Activated CD4-positive, alpha-beta T cell treated with anti-CD3 and anti-CD28 coated beads, Interleukin-2, amount 50 U/mL, for 48 hours (primary cell): ENCODE measurements around the gene TMEM245.
"Not testable (repeated sequence)": the region's sequence is repeated elsewhere in the genome, so short reads cannot be mapped to it uniquely, and the experiment has no call there.

Source experiments
- DNase-seq, 2 experiments: peaks; one replicate each; pipeline ENCODE4 v3.0.0-alpha.2; 2020

TMEM245 gene

DNA sequence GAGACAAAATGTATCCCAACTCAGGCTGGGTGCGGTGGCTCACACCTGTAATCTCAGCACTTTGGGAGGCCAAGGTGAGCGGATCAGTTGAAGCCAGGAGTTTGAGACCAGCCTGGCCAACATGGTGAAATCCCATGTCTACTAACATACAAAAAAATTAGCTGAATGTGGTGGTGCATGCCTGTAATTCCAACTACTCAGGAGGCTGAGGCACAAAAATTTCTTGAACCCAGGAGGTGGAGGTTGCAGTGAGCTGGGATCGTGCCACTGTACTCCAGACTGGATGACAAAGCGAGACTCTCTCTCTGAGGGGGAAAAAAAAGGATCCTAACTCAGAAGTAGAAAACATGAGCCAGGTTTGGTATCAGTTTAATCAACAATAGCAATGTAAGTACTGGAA, 66.6 kb downstream of the TMEM245 start:
- not testable (repeated sequence) for DNase-seq

DNA sequence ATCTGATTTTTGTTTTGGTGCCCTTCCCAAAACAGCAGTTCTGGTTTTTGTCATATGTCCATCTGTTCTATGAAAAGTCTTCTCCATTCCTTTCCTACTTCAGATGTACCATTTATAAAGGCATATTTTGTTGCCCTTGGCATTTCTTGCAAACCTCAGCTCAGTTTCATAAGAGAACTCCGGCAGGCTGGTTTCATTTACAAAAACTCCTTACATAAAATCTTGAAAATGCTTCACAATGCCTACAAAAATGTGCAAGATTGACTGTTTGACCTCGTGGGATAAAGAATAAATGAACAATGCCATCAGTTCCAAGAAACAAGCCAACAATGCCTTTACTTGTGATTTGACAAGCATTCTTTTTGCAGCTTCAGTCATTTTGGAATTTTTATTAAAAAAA, 67.3 kb downstream of the TMEM245 start:
- DNase-seq: no peak

DNA sequence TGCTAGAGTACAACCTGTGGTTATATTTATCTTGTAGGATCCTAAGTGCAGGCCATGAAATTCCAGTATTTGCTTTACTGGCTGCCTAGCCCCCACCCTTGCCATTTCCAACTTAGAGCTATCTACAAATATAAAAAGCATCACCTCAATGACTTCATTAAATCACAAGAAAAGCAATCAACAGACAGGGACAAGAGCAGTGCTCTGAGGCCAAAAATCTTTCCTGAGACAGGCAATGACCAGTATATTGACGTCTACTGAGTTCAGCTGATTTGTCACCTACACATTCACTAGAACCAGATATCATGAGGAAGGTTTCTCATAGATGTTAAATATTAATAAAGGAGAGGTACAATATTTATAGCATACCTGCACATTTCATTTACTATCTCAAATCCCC, 68.0 kb downstream of the TMEM245 start:
- DNase-seq: no peak

DNA sequence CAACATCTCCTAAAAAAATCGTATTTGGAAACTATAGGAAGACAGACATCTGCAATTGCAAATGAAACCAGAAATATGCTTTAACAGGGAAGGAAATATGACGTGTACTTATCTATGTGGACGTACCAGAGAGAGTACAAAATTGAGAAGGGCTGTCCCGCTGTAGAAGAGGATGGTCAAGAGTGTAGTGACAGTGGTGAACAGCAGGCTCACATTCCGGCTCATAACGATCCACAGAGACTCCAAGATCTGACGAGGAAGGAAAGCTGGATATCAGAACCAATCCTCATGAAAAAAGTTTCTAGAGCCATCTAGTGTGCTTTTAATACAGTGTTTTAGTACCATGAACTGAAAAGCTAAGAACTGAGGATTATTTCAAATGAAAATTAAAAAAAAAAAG, 69.3 kb downstream of the TMEM245 start:
- no peak for DNase-seq

DNA sequence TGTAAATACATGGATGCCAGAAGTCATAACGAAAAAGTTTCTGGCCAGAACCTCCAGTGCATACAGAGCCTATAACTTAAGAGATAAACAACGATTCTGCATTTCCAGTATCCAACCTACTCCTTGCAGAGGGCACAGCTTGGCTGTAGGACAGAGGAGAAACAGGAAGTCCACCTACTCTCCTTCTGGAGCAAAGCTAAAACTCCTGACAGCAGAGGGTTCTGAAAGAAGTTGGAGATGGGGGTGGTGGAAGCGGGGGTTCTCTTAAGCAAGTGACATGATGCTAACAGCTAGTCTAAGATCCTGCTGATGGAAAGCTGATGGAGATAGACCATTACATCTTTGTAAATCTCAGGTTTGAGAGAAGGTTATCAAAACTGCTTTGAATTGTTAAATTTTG, 70.9 kb downstream of the TMEM245 start:
- DNase-seq: no peak

DNA sequence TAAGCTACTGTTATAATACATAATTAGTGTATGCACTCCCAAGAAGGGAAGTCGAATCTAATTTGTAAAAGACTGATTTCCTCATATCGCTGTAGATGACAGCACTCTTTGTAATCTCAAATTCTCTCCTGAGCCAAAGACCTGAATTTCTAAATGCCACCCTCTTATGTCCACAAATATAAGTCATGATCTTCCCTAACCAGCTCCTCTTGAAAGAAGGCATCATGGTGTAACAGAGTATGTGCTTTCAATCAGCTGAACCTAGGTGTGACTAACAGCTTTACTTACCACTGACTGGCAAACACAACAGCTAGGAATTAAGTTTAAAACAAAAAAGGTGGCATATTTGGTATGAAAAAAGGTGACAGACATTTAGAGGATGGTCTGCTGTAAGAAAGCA, 72.5 kb downstream of the TMEM245 start:
- DNase-seq: no peak

DNA sequence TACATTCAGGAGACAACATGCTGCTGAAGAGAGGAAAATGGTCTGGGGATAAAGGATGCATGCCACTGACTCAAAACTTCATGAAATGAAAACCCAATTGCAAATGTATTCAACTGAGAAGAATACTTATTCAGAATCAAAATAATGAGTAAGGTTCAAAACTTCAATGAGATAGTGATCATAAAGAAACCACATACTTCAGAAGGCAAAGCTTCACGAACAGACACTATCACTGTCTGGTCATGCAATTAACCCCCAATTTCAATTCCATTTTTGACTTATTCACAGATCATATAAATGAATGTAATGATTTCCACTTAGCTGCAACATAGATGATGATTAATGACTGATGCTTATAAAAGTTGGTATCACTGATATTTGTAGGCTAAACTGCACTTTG, 73.4 kb downstream of the TMEM245 start:
- DNase-seq: no peak

DNA sequence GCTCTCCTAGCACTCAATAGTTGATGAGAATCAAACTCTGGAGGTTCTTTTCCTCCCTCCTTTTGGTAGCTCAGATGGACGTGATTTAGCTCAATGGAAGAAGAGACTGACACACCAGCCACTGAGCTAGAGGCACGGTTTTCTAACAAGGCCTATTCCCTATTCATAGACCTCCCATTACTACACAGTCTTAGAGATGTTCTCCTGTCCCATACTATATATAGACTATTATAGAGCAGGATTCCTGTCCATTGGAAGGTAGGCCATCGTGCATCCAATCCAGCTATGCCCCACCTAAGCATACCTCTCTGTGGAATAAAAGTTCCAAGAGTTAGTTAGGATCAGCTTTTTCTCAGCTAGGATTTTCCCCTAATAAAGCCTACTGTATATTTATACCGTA, 76.2 kb downstream of the TMEM245 start:
- no peak for DNase-seq

DNA sequence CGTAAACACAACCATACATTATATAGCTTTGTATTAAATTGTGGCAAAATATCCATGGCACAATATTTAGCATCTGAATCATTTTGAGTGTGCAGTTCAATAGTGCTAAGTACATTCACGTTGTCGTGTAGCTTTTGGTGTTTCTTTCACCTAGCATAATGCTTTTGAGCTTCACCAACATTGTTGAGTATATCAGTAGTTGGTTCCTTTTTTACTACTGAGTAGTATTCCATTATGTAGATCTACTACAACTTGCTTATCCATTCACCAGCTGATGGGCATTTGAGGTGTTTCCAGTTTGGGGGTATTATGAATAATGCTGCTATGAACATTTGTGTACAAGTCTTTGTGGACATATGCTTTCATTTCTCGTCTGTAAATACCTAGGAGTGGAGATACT, 79.2 kb downstream of the TMEM245 start:
- DNase-seq: no peak

DNA sequence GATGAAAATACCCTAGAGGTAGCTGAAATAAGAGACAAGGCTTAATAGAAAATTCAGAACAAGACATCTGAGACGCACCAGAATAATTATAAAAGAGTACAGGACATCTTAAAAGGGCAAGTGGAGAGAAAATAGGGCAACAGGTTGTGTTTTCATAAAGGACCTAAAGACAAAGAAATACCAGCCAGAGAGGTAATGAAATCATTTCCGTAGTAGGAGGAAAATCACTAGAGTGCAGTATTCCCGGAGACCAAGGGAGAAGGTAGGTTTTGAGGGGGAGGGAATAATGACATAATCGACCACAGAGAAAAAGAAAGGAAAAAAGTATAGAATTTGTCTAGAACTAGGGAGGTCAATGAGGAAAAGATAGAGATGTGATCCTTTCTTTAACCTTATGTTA, 80.2 kb downstream of the TMEM245 start:
- no peak for DNase-seq

DNA sequence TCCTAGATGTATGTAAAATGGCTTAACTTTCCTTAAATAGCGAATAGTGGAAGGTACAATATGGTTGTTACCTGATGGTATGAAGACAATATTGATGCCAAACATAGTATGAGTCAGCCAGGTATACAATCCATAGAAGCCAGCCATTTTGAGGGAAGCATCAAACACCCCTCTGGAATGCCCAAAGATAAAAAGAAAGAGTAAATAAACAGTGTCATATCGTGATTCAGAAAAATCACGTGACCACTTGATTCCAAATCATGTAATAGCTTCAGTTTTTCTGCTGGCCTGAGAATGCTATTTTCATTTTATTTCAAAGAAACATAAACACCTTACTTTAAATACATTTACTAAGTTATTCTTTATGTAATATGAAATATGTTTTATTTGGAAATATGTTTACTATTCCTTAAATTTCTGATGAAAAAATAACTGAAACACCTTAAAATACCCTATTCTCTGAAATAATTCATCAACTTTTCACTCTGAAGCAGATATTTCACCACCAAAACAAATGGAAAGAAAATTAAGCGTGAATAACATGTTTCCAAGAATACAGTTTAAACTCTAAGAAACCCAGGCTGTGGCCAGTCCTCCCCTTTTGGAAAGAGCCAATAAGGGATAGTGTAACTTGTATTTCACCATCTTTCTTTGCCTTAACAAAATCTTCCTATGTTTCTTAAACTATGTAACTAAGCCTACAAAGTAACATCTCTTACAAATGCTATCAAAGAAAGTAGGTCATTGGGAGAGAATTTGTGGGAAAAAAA, 81.6 kb downstream of the TMEM245 start:
- DNase-seq: no peak

DNA sequence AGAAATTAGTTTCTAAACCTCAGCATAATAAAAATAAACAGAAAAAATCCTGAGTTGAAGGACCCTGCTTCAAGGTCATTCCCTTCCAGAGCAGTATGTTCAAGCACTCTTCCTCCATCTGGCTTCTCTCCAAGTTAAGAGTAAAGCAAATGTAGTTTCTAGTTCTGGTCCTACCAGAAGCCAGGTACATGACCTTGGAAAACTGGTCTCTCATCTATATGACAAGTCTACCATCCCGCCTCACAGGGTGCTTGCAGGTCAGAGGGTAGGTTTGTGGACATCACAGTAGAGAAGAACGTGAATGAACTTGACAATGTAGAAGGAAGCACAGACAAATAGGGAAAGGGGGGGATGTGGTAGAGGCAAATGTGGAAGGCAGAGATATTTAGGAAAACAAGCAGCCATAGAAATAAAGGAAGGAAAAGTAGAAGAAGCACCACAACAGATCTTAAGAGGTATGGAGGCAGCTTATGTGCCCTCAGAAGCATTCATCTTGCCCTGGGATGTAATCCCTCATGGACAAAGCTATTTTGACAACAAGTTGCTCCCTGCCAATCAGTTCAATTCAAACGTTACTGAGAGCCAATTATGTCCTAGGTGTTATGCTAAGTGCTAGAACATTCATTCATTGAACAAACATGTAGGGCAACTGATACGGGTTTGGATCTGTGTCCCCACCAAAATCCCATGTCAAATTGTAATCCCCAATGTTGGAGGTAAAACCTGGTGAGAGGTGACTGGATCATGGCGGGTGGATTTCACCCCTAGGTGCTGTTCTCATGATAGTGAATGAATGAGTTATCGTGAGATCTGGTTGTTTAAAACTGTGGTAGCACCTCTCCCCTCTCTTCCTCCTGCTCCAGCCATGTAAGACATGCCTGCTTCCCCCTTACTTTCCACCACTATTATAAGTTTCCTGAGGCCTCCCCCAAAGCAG, 82.7 kb downstream of the TMEM245 start:
- DNase-seq: no peak

DNA sequence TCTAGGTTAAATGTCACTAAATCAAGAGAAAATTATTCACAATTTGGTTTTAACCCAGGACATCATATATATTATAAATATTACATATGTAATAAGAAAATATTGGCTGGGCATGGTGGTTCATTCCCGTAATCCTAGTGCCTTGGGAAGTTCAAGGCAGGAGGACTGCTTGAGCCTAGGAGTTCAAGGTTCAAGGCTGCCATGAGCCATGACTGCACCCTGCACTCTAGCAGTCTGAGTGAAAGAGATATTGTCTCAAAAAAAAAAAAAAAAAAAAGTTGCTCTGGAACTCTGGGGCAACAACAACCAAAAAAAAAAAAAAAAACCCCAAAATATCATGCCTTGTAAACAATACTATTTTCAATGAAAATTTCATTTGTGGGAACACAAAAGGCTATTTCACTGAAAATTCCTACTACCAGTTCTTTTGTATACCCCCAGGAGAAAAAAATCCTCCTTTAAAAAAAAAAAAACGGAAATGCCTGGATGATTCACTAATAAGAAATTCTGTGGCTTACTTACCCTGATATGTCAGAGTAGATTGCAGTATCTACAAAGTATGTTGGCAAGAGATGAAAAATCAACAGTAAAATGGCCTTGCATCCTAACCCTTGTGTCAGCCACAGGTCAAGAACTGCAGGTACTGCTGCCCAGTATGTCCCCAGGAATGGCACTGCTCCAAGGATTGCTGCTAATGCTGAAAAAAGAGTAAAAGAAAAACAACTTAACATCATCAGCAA, 83.9 kb downstream of the TMEM245 start:
- no peak for DNase-seq

DNA sequence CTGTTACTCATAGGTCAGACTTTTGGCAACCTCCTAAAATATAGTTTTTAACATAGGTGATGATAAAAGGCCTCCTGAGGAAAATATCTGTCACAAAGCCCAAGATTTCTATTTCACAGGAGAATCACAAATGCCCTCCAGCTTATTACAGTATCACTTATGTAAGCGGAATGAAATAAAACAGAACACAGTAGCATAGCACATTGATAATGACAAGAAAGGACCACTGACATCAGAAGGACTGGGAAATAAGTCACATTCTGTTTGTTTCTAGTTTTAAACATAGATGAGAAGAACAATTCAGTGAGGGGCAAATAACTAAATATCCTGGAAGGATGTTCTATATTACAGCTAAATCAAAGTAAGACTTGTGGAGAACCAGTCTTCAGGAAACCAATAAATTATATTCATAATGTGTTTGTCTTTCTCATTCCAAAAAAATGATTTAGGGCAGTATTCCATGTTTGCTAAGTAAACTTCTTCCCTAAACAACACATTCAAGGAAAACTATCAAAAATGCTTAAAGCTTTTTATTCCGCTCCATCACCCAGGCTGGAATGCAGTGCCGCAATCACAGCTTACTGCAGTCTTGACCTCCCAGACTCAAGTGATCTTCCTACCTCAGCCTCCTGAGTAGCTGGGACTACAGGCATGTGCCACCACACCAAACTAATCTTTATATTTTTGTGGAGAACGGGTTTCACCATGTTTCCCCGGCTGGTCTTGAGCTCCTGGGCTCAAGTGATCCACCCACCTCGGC, 85.6 kb downstream of the TMEM245 start:
- DNase-seq: no peak

DNA sequence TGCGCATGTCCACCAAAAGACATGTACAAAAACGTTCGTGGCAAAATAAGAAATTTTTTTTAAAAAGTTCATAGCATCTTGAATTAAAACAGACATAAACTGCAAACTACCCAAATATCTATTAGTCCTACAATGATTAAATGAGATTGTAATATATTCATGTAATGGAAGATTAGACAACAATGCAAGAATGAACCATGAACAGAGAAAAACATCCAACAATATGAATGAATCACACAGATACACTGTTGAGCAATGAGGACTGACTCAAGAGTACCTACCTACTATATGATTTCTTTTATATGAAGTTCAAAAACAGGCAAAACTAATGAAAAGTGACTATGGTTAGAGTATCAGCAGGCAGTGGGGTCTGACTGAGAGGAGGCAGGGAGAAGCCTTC, 88.5 kb downstream of the TMEM245 start:
- DNase-seq: no peak

DNA sequence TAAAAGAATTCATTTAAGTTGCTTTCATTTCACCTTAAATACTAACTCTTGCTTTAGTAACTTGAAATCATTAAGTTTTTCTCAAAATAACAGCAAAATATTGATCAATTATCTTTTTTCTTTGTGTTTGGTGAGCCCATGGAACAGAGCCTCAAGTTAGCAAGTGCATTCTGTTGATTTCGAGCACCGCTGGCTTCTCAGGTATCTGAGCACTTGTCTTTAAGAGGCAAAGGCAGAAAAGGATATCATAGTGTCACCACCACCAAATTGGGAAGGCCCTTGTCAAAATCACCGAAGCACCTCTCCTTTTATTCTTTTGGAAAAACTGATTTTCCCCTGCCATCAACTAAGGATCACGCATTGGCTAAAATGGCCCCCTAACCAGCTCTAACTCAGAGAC, 89.3 kb downstream of the TMEM245 start:
- no peak for DNase-seq

DNA sequence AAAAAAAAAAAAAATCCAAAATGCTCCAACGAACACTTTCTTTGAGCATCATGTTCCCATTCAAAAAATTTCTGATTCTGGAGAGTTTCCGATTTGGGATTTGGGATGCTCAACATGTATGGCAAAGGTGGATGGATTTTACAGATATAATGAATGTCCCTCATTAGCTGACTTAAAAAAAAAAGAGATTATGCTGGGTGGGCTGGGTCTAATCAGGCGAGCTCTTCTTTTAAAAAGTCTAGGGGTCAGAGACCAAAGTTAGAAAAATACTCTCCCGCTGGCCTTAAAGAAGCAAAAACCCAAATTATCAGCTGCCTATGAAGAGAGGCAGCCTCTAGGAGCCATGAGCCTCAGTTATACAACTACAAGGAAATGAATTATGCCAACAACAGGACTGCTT, 91.3 kb downstream of the TMEM245 start:
- DNase-seq: no peak

DNA sequence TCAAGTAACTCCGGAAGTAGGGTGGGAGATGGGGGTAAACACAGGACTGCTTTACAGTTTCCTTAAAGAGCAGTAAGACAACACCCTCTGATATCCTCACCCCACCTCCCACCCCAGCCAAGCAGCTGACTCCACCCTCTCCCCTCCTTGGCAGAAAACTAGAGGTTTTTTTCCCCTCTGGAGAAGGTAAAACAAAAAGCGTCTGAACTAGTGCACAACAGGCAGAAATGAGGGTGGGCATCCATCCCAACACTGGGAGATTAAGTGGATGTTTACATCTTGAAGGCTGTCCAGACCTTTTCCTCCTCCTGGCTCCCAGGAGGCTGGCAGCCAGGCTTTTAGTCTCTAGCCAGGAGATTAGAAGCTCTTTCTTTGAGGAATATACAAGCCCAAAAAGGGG, 92.6 kb downstream of the TMEM245 start:
- DNase-seq: no peak

DNA sequence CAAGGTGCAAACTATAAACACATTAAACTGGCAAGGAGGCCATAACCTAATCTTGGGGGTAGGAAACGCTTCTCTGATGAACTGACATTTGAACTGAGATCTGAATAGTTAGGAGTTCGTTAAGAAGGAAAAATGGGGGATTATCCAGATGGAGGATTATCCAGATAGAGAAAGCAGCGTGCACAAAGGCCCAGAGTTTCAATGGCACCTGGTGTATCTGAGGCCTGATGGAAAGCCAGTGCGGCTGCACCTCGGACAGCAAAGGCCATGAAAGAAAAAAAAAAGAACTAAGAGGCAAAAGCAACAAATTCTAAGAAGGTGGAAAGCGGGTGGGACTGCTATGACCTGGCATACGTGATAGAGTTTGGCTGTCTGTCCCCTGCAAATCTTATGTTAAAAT, 93.4 kb downstream of the TMEM245 start:
- no peak for DNase-seq

DNA sequence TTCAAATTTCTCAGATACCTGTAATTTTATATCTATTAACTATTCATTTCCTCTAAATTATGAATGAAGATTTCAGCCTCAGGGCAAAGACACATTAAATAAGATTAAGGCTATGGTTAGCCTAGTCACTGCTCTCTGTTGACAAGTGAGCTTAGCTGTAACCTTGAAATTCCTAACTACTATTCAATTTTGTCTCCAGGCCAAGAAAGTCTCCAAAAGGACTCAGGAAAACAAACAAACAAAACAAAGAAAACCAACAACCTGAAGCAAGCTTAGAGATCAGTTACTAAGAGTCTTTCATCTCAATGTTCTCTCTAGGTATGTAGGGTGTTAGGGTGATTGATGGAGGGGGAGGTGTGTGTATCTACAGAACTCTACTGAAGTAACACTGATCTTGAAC, 96.9 kb downstream of the TMEM245 start:
- DNase-seq: no peak

DNA sequence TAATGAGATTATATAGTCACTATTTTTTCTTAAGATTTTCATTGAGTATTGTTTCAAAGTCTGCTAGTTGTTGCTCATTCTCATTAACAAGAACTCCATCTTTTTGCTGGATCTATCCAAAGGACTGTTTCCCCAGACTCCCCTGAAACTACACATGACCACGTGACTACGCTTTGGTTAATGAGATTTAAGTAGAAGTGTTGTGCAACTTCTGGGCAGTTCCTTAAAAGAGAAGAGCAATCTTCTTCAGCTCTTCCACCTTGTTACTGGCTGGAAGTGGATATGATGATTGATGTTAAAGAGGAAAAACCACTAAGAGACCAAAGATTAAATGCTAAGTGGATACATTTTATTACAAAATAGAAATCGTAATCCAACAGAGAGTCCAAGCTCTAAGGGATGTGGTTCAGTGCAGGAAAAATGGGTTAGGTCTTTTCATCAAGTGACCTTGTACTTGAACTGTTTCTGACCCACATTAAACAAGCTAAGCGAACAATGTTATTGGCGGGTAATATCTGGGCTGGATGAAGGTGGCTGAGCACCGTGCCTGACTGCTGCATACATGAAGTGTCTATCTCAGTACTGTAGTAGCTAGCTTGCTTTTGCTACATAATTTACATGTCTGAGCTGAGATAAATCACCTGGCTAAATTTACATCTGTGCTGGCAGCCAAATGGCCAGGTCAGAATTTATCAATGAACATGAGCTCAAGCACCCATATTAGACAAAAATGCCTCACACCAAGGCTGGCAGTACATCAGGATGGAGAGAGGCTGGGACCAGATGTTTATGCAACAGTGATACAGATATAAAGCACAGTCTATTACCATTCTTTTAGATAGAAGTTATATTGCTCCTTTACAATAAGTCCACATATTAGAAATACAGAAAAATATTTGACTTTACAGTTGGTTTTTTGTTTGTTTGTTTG, 98.9 kb downstream of the TMEM245 start:
- no peak for DNase-seq

DNA sequence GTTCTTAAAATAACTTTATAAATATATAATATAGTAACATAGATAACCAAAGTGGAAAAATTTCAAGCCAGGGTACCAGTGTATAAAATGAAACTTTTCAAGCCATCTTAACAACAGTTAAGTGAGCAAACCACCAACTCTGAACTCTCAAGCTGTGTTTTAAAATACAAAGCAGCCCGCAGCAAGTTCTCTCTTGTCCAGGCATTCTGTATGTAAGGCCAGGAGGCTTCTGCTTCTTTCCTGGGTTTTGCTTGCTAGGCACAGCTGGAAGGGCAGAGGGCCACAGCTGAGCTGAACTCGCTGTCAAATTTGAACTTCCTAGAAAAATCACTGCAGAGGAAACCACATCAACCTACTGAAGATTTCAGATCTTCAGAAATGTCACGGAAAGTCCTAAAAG, 99.6 kb downstream of the TMEM245 start:
- no peak for DNase-seq
